Measurements from ENCODE around the gene SCNN1B. TPM values are rescaled to one million over a fixed set of nuclear protein-coding genes. Genes with fewer than 3 reads are reported as not detected.

The SCNN1B gene
- total and polyA plus RNA-seq, 2 of the 13 experiments (the other 11 are each of a cell fraction or from before 2014, with no cell fraction given) = not detected

GRCh38 chr16:23387666-23388065 is 85.6 kb downstream of the SCNN1B start (continued):
- TF ChIP-seq THAP9 (CRISPR knock-in tag; IDR thresholded peaks at IDR 0.05; ENCODE audit: borderline replicate concordance) = no peak
- TF ChIP-seq TCF12 (IDR thresholded peaks at IDR 0.05) = no peak
- no peak for TF ChIP-seq TCF12 (CRISPR knock-in tag; IDR thresholded peaks at IDR 0.05)

GRCh38 chr16:23388786-23389185 is 86.7 kb downstream of the SCNN1B start:
- Histone ChIP-seq H3K27ac (ENCODE audit: extremely low read length, insufficient read depth, low read length) (no peak overlapping the region), H3K4me3 (replicated peaks in 1 of 3; ENCODE audit: insufficient read depth in 1 of 3, low read depth in 2 of 3, low read length in 3 of 3) (no peak overlapping the region), H3K4me1 (ENCODE audit: insufficient read depth, low read length) (no peaks in the 10 kb centered on the region), H3K27me3 (ENCODE audit: control insufficient read depth in 1 of 2, insufficient read depth in 2 of 2, low read length in 2 of 2) (no peaks in the 10 kb centered on the region), H2AFZ (ENCODE audit: low read length) (no peak overlapping the region), H3K79me2 (ENCODE audit: insufficient read depth, low read length) (no peaks in the 10 kb centered on the region), H4K20me1 (ENCODE audit: insufficient read depth, low read length) (no peaks in the 10 kb centered on the region), H3K9ac (ENCODE audit: insufficient read depth, low read depth, low read length) (no peak overlapping the region), H3K36me3 (replicated peaks in 1 of 2; ENCODE audit: control insufficient read depth in 1 of 2, insufficient read depth in 2 of 2, low read length in 2 of 2) (peaks cover 17 to 36% of the 10 kb centered on the region in 2 experiments), H3K4me2 (ENCODE audit: low read depth, low read length) (no peak overlapping the region), H3K9me3 (ENCODE audit: low read length) (no peaks in the 10 kb centered on the region)
- CTCF ChIA-PET (ENCODE audit: low intra/inter-chr PET ratio, low total read pairs) = no interaction called here
- intact Hi-C loops (cut with micrococcal nuclease; ENCODE audit: unreplicated experiment) = no loop called here
- 85% methylated on average over 15 of the region's 15 CpGs for whole genome bisulfite sequencing (ENCODE audit: low lambda C conversion rate)
- BruUV-seq (replicated peaks) = no TSS peak
- FAIRE-seq (no peak), DNase-seq (ENCODE audit: low spot score) (no peak), ATAC-seq (no peak)
- in situ Hi-C loops (cut with HindIII; ENCODE audit: extremely low pct_ligation_motif_present, low pct_unique_long_range_greater_than_20kb) = no loop called here
- POLR2A ChIA-PET = no interaction called here
- TF ChIP-seq ZFP91 (CRISPR knock-in tag; IDR thresholded peaks at IDR 0.05; ENCODE audit: borderline replicate concordance) (no peak), CBX5 (CRISPR knock-in tag; IDR thresholded peaks at IDR 0.05; ENCODE audit: borderline replicate concordance) (no peak), ATF1 (CRISPR knock-in tag; IDR thresholded peaks at IDR 0.05) (no peak), ZNF607 (CRISPR knock-in tag; IDR thresholded peaks at IDR 0.05; ENCODE audit: borderline replicate concordance) (no peak), SAP130 (CRISPR knock-in tag; IDR thresholded peaks at IDR 0.05; ENCODE audit: low read depth) (no peak), E2F5 (CRISPR knock-in tag; conservative IDR thresholded peaks at IDR 0.05) (no peak), SPEN (CRISPR knock-in tag; IDR thresholded peaks at IDR 0.05; ENCODE audit: low read depth) (no peak), PAXIP1 (CRISPR knock-in tag; conservative IDR thresholded peaks at IDR 0.05) (no peak), MED1 (CRISPR knock-in tag; IDR thresholded peaks at IDR 0.05) (no peak), ZNF225 (CRISPR knock-in tag; IDR thresholded peaks at IDR 0.05) (no peak)

All from HepG2 (cell line).